Activated T-cell treated with anti-CD3 and anti-CD28 coated beads, Interleukin-2, amount 50 U/mL, for 24 hours (primary cell): ENCODE data around the gene CABP2.

ENCODE experiments used
- DNase-seq: peaks from one replicate; pipeline ENCODE4 v3.0.0-alpha.2; 2020
- H3K27ac Mint-ChIP-seq: 2 replicates; pipeline ENCODE4 v1.8.0; 2020; ENCODE audit warnings: mild to moderate bottlenecking, mixed read lengths
- H3K27me3 Mint-ChIP-seq: 2 replicates; pipeline ENCODE4 v1.8.0; 2020; ENCODE audit warnings: mixed read lengths
- H3K36me3 Mint-ChIP-seq: 2 replicates; pipeline ENCODE4 v1.8.0; 2020; ENCODE audit warnings: low read depth, mixed read lengths
- H3K4me1 Mint-ChIP-seq: 2 replicates; pipeline ENCODE4 v1.8.0; 2020; ENCODE audit warnings: low read depth, mixed read lengths
- H3K4me3 Mint-ChIP-seq: 2 replicates; pipeline ENCODE4 v1.8.0; 2020; ENCODE audit warnings: mild to moderate bottlenecking, moderate library complexity, mixed read lengths
- H3K9me3 Mint-ChIP-seq: 2 replicates; pipeline ENCODE4 v1.8.0; 2020; ENCODE audit warnings: mixed read lengths

The CABP2 gene

DNA sequence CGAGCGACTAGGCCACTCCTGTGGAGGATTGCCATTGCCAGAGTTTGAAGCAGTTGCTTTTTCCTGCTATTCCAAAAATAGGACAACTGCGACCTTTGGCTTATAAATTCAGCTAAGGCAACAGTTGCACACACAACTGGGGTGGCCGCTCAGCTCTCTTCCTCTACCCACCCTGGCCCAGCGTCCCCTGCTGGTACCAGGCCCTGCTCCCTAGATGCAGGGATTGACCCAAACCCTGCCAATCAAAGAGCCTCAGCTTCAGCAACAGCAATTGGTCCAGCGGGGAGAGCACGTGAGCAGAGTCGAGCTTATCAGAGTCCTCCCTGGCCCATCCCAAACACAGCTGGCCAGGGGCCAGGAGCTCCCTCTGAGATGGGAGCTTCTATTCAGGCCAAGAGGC, 22.0 kb upstream of the CABP2 start:
- Mint-ChIP-seq H3K36me3 (no peaks in the 10 kb centered on the region), H3K9me3 (no peaks in the 10 kb centered on the region), H3K4me3 (no peak overlapping the region), H3K4me1 (no peaks in the 10 kb centered on the region), H3K27me3 (no peaks in the 10 kb centered on the region), H3K27ac (no peak overlapping the region)
- no peak for DNase-seq

DNA sequence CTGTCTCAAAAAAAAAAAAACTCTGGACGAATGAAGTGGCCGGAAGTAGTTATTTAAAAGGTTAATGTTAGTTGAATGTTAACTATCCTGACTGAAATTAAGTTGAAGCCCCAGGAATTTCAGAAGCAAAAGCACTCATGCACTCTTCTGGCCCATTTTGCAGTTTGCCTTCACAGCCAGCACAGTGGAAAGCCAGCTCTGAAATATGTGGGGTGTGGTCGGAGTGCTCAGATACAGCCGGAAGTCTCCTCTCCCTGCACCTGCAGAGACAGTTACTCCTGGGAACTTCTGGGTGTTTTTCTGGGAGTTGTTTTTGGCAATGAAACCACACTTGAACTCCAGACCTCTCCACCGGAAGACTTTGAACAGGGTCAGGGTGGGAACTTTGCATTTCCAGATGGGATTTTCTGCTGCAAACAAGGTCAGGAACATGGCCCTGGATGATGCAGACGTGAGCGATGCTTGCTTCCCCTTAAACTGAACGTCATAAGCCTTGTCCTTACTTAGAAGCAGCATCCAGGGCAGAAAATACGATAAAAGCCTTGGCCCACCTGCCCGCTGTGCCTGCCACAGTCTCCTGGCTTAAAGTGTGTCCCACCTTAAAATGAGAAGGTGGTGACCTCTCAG, 21.5 kb upstream of the CABP2 start:
- no peaks in the 10 kb centered on the region for H3K4me1 Mint-ChIP-seq
- no peak overlapping the region for H3K27ac Mint-ChIP-seq
- no peaks in the 10 kb centered on the region for H3K36me3 Mint-ChIP-seq
- H3K9me3 Mint-ChIP-seq, result no peaks in the 10 kb centered on the region
- H3K4me3 Mint-ChIP-seq, result no peak overlapping the region
- H3K27me3 Mint-ChIP-seq, result no peaks in the 10 kb centered on the region
- DNase-seq, result no peak

DNA sequence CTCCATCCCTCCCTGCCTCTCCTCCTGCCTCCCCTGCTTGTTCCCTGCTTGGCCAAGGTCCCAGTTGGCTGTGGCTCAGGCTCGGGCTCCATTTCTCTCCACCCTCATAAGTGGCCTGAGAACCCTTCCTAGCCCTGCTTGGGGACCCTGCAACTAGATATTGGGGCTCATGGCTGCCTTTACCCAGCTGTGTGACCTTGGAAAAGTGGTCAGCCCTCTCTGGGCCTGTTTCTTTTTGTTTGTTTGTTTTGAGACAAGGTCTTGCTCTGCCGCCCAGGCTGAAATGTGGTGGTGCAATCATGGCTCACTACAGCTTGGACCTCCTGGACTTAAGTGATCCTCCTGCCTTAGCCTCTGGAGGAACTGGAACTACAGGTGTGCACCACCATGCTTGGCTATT, 20.3 kb upstream of the CABP2 start:
- Mint-ChIP-seq H3K36me3 (no peaks in the 10 kb centered on the region), H3K4me1 (no peaks in the 10 kb centered on the region), H3K27me3 (no peaks in the 10 kb centered on the region), H3K9me3 (no peaks in the 10 kb centered on the region), H3K4me3 (no peak overlapping the region), H3K27ac (no peak overlapping the region)
- DNase-seq, result no peak

DNA sequence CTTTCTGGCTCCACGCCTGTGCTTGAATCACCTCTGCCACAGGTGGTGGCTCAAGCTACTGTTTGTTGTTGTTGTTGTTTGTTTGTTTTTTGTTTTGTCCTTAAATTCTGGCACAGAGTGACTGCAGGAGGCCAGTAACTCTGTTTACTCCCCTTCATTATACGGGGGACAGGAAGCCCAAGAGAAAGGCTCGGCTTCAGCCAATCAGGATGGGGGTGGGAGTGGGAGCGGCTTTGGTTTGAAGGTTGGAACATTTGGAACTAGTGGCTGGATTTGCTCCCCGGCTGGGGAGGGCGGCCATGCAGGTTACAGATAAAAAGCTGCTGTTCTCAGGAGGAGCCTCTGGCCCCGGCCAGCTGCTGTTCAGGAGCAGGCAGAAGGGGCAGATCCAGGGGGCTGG, 19.7 kb upstream of the CABP2 start:
- Mint-ChIP-seq H3K27ac (no peak overlapping the region), H3K36me3 (no peaks in the 10 kb centered on the region), H3K9me3 (no peaks in the 10 kb centered on the region), H3K27me3 (no peaks in the 10 kb centered on the region), H3K4me1 (no peaks in the 10 kb centered on the region), H3K4me3 (no peak overlapping the region)
- no peak for DNase-seq

DNA sequence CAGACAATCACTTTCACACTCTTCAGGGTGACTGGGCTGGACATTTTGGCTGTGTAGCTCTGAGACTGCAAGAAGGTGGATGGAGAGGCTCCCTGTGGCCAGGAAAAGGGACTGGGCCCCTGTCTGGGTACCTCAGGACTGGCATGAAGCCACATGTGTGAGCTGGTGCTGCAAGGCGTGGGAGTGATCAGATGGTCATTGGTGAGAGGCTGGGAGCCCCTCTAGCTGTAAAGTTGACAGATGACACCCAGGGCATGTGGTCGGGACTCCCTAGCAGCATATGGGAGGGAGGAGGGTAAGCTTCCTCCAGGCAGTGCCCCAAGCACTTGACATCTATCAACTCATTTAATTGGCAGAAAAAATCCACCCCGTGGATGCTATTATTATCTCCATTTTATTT, 18.9 kb upstream of the CABP2 start:
- Mint-ChIP-seq H3K4me1 (no peaks in the 10 kb centered on the region), H3K27me3 (no peaks in the 10 kb centered on the region)

DNA sequence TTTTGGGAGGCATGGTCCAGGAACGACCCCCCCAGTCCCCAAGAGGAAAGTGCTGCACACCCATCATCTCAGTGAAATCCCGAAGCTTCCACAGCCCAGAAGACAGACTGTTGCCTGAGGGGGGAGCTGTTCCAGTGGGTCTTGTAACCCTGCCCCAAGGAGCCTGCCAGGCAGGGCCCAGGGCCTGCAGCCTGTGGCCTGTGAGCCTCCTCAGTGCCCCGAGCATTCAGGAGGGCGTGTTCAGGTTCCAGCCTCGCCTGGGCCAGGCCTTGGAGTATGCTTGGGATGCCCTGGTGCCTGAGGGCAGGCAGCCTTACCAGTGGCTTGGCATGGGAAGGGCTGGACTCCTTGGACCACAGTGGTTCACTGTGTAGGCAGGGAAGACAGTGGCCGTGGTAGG, 18.0 kb upstream of the CABP2 start:
- Mint-ChIP-seq H3K36me3 (no peaks in the 10 kb centered on the region), H3K27ac (no peak overlapping the region), H3K4me3 (no peak overlapping the region), H3K27me3 (no peaks in the 10 kb centered on the region), H3K4me1 (no peaks in the 10 kb centered on the region), H3K9me3 (no peaks in the 10 kb centered on the region)
- DNase-seq, result no peak

More for the DNA sequence above, 18.9 kb upstream of the CABP2 start:
- H3K9me3 Mint-ChIP-seq, result no peaks in the 10 kb centered on the region
- DNase-seq, result no peak
- H3K27ac Mint-ChIP-seq, result no peak overlapping the region
- H3K36me3 Mint-ChIP-seq, result no peaks in the 10 kb centered on the region
- no peak overlapping the region for H3K4me3 Mint-ChIP-seq

DNA sequence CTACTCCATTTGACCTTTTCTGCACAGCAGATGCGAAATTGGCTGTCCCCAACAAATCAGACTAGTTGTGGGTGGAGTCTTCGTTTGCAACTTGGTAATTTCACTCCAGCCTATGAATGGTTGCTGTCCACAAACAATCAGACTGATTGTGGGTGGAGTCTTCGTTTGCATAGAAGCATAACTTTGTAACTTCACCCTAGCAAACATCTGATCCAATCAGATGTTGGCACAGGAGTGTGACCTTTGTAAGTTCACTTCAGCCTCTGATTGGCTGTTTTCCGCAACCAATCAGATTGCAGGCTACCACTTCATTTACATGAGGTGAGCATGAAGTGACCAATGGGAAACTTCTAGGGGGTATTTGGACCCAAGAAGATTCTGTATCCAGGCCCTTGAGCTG, 16.3 kb upstream of the CABP2 start:
- Mint-ChIP-seq H3K27me3 (no peaks in the 10 kb centered on the region), H3K27ac (no peak overlapping the region), H3K9me3 (peaks cover 6% of the 10 kb centered on the region), H3K4me3 (no peak overlapping the region), H3K4me1 (no peaks in the 10 kb centered on the region), H3K36me3 (no peaks in the 10 kb centered on the region)
- DNase-seq, result no peak

DNA sequence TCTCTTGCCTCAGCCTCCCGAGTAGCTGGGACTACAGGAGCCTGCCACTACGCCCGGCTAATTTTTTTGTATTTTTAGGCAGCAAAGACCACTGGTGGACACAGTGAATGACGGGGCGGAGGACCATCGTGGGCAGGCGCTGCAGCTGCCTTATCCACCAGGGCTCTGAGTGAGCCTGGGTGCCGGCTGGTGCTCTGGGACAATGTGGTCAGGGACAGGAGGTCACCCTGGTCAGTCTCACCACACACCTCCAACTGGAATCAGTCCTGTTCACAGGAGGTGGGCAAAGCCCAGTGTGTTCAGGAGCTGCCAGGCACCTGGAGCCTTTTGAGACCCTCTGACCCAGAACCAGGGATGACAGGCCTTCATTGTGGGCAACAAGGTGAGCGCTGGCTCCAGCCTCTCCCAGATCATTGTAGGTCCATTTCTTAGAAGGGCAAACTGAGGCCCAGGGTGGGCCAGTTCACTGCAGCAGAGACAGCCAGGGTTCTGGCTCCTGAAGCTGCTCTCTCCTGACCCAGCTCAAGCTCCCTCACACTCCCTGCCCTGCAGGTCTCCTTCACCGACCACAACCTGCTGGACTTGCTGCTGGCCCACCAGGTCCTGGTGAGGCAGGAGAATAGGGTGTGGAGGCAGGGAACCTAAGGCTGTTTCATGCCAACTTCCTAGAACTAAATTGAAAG, 15.7 kb upstream of the CABP2 start:
- Mint-ChIP-seq H3K27me3 (peaks cover 1% of the 10 kb centered on the region), H3K4me1 (no peaks in the 10 kb centered on the region), H3K4me3 (no peak overlapping the region), H3K9me3 (peaks cover 10% of the 10 kb centered on the region), H3K36me3 (peaks cover 1% of the 10 kb centered on the region), H3K27ac (no peak overlapping the region)
- DNase-seq, result no peak

DNA sequence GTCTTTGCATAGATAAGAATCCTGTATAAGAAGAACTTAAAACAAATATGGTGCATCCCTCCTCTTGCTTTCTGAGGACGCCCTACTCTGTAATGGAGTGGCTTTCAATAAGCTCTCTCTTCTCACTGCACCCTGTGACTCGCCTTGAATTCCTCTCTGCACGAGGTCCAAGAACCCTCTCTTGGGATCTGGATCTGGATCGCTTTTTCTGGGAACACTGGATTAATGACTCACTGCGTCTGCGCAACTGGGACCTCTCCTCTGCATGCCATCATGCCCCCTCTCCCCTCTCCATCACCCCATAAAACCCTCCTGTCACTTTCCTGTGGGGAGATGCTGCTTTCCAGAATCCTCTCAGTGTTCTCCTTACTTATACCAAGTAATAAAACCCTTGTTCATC, 15.1 kb upstream of the CABP2 start:
- Mint-ChIP-seq H3K36me3 (peaks cover 4% of the 10 kb centered on the region), H3K27ac (no peak overlapping the region), H3K4me3 (no peak overlapping the region), H3K27me3 (peaks cover 5% of the 10 kb centered on the region), H3K4me1 (no peaks in the 10 kb centered on the region), H3K9me3 (peaks cover 16% of the 10 kb centered on the region)
- no peak for DNase-seq

DNA sequence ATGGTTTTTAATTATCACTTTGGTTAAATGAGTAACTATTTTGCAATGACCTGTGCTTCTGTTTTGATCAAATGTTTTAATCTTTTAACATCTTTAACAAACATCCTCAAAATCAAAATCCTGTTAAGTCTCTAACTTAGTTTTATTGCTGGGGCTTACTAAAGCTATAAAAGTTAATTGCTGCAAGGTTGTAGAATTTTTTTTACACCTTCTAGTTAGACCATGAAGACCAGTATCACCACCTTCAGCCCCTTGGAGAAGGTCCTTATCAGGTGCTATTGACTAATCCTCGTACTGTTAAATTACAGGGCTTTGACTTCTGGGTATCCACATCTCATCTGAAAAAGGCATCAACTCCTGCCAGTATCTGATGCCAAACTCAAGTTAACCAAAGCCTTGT, 12.3 kb upstream of the CABP2 start:
- Mint-ChIP-seq H3K36me3 (peaks cover 4% of the 10 kb centered on the region), H3K27ac (no peak overlapping the region), H3K27me3 (peaks cover 5% of the 10 kb centered on the region), H3K9me3 (peaks cover 21% of the 10 kb centered on the region), H3K4me1 (no peaks in the 10 kb centered on the region), H3K4me3 (no peak overlapping the region)
- DNase-seq, result no peak

DNA sequence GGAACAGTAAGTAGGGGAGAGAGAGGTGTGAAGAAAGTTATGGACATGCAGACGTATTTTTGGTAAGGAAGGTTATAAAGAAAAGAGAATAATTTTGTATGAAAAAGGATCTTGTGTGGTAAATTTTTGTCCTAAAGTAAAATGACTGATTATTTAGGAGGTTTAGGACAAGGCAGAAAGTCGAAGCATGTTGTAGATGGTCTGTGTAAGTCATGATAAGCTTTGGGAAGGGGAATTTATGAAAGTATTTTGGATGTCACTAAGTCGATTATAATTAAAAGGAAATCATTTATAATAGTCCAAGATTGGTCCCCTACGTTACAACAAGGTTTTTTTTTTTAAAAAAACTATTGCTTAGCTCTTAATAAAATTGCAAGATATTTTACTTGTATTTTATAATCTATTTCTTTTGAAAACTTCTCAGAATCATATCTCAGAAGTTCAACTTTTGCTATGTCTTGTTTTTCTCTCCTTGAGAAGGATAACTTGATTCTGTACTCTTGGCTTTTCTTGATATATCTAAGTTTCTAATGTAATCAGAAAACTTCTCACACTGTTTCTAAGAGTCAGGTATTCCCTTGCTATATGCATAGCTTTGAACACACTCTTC, 10.9 kb upstream of the CABP2 start:
- Mint-ChIP-seq H3K36me3 (peaks cover 4% of the 10 kb centered on the region), H3K4me3 (no peak overlapping the region), H3K27me3 (peaks cover 5% of the 10 kb centered on the region), H3K27ac (no peak overlapping the region), H3K4me1 (no peaks in the 10 kb centered on the region), H3K9me3 (peaks cover 21% of the 10 kb centered on the region)
- DNase-seq, result no peak

DNA sequence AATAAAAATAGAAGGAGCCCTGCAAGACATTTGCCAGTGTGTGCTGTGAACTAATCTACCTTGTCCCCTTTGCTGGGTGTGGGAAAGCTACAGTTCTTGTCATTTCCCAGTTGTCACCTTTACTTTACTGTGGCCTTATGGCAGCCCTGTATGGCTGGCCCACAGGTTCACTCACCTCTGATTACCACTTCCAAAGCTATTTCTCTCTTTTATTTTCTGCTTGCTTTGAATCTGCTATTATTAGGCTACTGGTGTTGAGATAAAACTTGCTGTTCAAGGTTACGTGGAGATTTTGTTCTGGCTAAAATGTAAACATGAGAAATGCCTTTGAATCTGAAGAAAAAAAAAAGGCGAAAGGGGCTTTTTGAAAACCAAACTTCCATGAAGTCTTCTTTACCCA, 9.6 kb upstream of the CABP2 start:
- no peak for DNase-seq
- H3K27me3 Mint-ChIP-seq, result peaks cover 5% of the 10 kb centered on the region
- peaks cover 4% of the 10 kb centered on the region for H3K36me3 Mint-ChIP-seq
- no peak overlapping the region for H3K4me3 Mint-ChIP-seq
- no peaks in the 10 kb centered on the region for H3K4me1 Mint-ChIP-seq
- no peak overlapping the region for H3K27ac Mint-ChIP-seq
- peaks cover 21% of the 10 kb centered on the region for H3K9me3 Mint-ChIP-seq

DNA sequence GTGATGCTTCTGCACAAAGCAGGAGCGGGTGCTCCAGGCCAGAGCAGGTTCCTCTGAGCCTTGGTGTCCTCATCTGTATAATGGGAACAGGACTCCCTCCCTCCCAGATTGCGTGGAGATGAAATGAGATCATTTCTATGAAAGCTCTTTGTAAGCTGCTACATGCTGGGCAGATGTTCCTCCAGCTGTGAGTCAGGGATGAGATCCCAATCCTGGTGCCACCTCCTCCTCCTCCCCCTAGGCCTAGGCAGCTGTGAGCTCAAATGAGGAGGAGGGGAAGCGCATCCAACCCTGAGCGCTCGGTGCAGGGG, 7.0 kb upstream of the CABP2 start:
- Mint-ChIP-seq H3K36me3 (peaks cover 4% of the 10 kb centered on the region), H3K27ac (no peak overlapping the region), H3K9me3 (peaks cover 17% of the 10 kb centered on the region), H3K4me1 (no peaks in the 10 kb centered on the region), H3K4me3 (no peak overlapping the region), H3K27me3 (peaks cover 12% of the 10 kb centered on the region)
- DNase-seq, result no peak

DNA sequence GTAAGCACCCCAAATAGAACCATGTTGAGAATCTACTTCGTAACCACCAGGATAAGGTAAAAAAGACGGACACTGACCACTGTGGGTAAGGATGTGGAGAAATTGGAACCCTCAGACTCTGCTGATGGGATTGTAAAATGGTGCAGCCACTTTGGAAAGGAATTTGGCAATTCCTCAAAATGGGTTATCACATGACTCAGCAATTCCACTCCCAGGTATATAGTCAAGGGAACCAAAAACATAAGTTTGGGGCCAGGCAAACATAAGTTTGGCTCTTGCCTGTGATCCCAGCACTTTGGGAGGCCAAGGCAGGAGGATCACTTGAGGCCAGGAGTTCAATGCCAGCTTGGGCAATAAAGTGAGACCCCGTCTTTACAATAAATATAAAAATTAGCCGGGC, 5.1 kb upstream of the CABP2 start:
- Mint-ChIP-seq H3K36me3 (no peaks in the 10 kb centered on the region), H3K4me1 (no peaks in the 10 kb centered on the region), H3K27ac (no peak overlapping the region), H3K4me3 (no peak overlapping the region), H3K27me3 (peaks cover 11% of the 10 kb centered on the region), H3K9me3 (peaks cover 6% of the 10 kb centered on the region)
- no peak for DNase-seq

DNA sequence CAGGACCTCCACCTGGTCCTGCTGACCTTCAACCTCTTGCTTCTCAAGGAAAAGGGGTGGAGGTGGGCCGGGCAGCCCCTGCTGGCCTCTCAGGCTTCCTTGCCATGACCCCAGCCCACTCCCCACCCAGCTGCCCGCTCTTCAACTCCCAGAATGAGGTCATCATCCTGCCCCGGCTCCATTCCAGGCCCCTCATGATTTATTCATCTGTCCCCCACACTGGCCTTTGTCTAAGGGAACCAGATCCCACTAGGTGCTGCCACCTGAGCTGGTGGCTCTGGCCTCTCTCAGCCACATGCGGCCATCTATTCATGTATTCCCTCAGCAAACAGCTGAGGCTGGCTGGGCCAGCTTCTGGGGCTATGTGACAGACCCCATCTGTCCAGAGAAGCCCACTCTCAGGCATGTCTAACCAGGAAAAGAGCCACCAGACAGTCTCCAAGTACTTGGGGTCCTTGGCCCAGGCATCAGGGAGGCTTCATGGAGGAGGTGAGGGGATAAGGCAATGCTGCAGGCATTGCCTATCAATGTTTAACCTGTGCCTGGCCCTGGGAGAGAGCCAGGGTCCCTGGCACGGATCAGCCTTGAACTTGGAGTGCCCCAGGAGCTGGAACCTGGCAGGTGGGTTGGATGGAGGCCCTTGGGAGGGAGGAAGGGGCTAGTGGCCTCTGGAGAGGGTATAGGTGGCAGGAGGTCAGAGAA, 2.2 kb upstream of the CABP2 start:
- Mint-ChIP-seq H3K27ac (no peak overlapping the region), H3K36me3 (no peaks in the 10 kb centered on the region), H3K4me1 (no peaks in the 10 kb centered on the region), H3K27me3 (peaks cover 11% of the 10 kb centered on the region), H3K4me3 (no peak overlapping the region), H3K9me3 (no peaks in the 10 kb centered on the region)
- no peak for DNase-seq
